GM23338 (cell line): ENCODE measurements around the gene TPR. TPM values are rescaled to one million over a fixed set of nuclear protein-coding genes. Genes with fewer than 3 reads are reported as not detected.

Experiments
- ATAC-seq: fragments of 200-7000 bp; cut with Tn5 transposase; 3 replicates; pipeline ENCODE4 v1.9.1; 2020
- DNase-seq: peaks from one replicate; pipeline ENCODE4 v3.0.0-alpha.2; 2015; ENCODE audit warnings: low spot score
- H2AFZ ChIP-seq: fragments of 200-600 bp; sonication (generic); 2 replicates; pipeline ENCODE4 v1.8.0; 2016; ENCODE audit warnings: antibody characterized with exemption, mild to moderate bottlenecking, moderate library complexity
- H3F3A ChIP-seq: fragments of 200-600 bp; sonication (generic); replicated peaks from 2 replicates; pipeline ENCODE4 v1.8.0; 2017; ENCODE audit warnings: antibody characterized with exemption, mixed run types, low read depth
- H3K27ac ChIP-seq: fragments of 200-600 bp; sonication (generic); 2 replicates; pipeline ENCODE4 v1.6.1; 2016; ENCODE audit warnings: low read depth
- H3K27me3 ChIP-seq: fragments of 200-600 bp; sonication (generic); 2 replicates; pipeline ENCODE4 v1.8.0; 2016; ENCODE audit warnings: mild to moderate bottlenecking, mixed run types, moderate library complexity; ENCODE audit not compliant: insufficient read depth
- H3K36me3 ChIP-seq: fragments of 200-600 bp; sonication (generic); 2 replicates; pipeline ENCODE4 v1.8.0; 2016; ENCODE audit warnings: mild to moderate bottlenecking; ENCODE audit not compliant: insufficient read depth
- H3K4me1 ChIP-seq: fragments of 200-600 bp; sonication (generic); 2 replicates; pipeline ENCODE4 v1.8.0; 2016; ENCODE audit warnings: mild to moderate bottlenecking, moderate library complexity; ENCODE audit not compliant: insufficient read depth
- H3K4me2 ChIP-seq: fragments of 200-600 bp; sonication (generic); 2 replicates; pipeline ENCODE4 v1.7.1; 2017; ENCODE audit warnings: mixed run types
- H3K4me3 ChIP-seq: fragments of 200-600 bp; sonication (generic); 2 replicates; pipeline ENCODE4 v1.6.1; 2016; ENCODE audit warnings: mixed run types
- H3K79me2 ChIP-seq: fragments of 200-600 bp; sonication (generic); replicated peaks from 2 replicates; pipeline ENCODE4 v1.8.0; 2017; ENCODE audit warnings: mild to moderate bottlenecking; ENCODE audit not compliant: insufficient read depth
- H3K9me2 ChIP-seq: fragments of 200-600 bp; sonication (generic); 2 replicates; pipeline ENCODE4 v1.8.0; 2017; ENCODE audit not compliant: insufficient read depth
- H4K20me1 ChIP-seq: fragments of 200-600 bp; sonication (generic); replicated peaks from 2 replicates; pipeline ENCODE4 v1.8.0; 2017; ENCODE audit warnings: mild to moderate bottlenecking; ENCODE audit not compliant: insufficient read depth
- H3K27ac Mint-ChIP-seq: 2 replicates; pipeline ENCODE4 v1.8.0; 2020; ENCODE audit warnings: inconsistent platforms, mild to moderate bottlenecking, moderate library complexity, mixed read lengths
- H3K27me3 Mint-ChIP-seq: 3 replicates; pipeline ENCODE4 v1.8.0; 2022; ENCODE audit warnings: low read depth, mild to moderate bottlenecking, moderate library complexity, mixed read lengths, inconsistent platforms; ENCODE audit not compliant: insufficient read depth, poor library complexity
- H3K36me3 Mint-ChIP-seq: 3 replicates; pipeline ENCODE4 v1.8.0; 2021; ENCODE audit warnings: low read depth, mild to moderate bottlenecking, inconsistent platforms, moderate library complexity, mixed read lengths
- H3K4me1 Mint-ChIP-seq: 3 replicates; pipeline ENCODE4 v1.8.0; 2020; ENCODE audit warnings: mild to moderate bottlenecking, inconsistent platforms, mixed read lengths
- H3K4me3 Mint-ChIP-seq: 3 replicates; pipeline ENCODE4 v1.8.0; 2021; ENCODE audit warnings: moderate library complexity, mild to moderate bottlenecking, inconsistent platforms, mixed read lengths
- H3K9me3 Mint-ChIP-seq: 3 replicates; pipeline ENCODE4 v1.8.0; 2020; ENCODE audit warnings: moderate library complexity, mild to moderate bottlenecking, inconsistent platforms, mixed read lengths
- CREB1 ChIP-seq: fragments of 250-450 bp; sonication (Bioruptor Pico); IDR thresholded peaks from 2 replicates; pipeline ENCODE4 v1.5.0; 2020; ENCODE audit warnings: low read depth, mild to moderate bottlenecking, moderate library complexity
- CTCF ChIP-seq, 2 experiments: fragments of 200-600 bp in 1 of 2; sonication (generic) in 1 of 2; conservative IDR thresholded peaks; 2 replicates each; pipeline versions ENCODE4 v1.5.1 to v1.6.1; 2016 to 2017; ENCODE audit warnings: antibody characterized with exemption in 2 of 2, low read depth in 2 of 2, mild to moderate bottlenecking in 2 of 2, moderate library complexity in 1 of 2
- EZH2 ChIP-seq: fragments of 200-600 bp; sonication (generic); IDR thresholded peaks from one replicate; pipeline ENCODE4 v1.8.0; 2017; ENCODE audit warnings: antibody characterized with exemption, mild to moderate bottlenecking, low read depth; ENCODE audit not compliant: unreplicated experiment
- EZH2phosphoT487 ChIP-seq: fragments of 200-600 bp; sonication (generic); IDR thresholded peaks from one replicate; pipeline ENCODE4 v1.8.1; 2018; ENCODE audit warnings: antibody characterized with exemption; ENCODE audit not compliant: unreplicated experiment
- NANOG ChIP-seq: IDR thresholded peaks from 2 replicates; pipeline ENCODE4 v1.6.1; 2016; ENCODE audit warnings: antibody characterized with exemption, borderline replicate concordance
- ZNF331 ChIP-seq: fragments of 250-450 bp; sonication (Bioruptor Pico); IDR thresholded peaks from 2 replicates; pipeline ENCODE4 v1.5.0; 2020; ENCODE audit warnings: low read depth, mild to moderate bottlenecking, moderate library complexity
- ZNF462 ChIP-seq: fragments of 250-450 bp; sonication (Bioruptor Pico); IDR thresholded peaks from 2 replicates; pipeline ENCODE4 v1.5.0; 2020; ENCODE audit warnings: mild to moderate bottlenecking, moderate library complexity
- polyA plus RNA-seq: library from polyadenylated mRNA; unstranded; fragments of >200 nt; fragmentation: Nextera tagmentation; extraction: Ambion mirVana; gene quantifications from 2 replicates; pipeline ENCODE4 v1.2.1, GENCODE V29; 2016
- total RNA-seq: library from RNA; depleted of rRNA; stranded (reverse); fragments of >200 nt; shearing (Covaris generic); gene quantifications from 2 replicates; pipeline ENCODE4 v1.2.3, GENCODE V29; 2014

Gene TPR
- total and polyA plus RNA-seq, 2 experiments from 2014 or later = 108 to 220 TPM

GRCh38 chr1:186418503-186418902, 43.5 kb upstream of the TPR start:
- no peaks in the 10 kb centered on the region for H4K20me1 ChIP-seq
- H3K9me2 ChIP-seq = no peaks in the 10 kb centered on the region
- H3K27ac ChIP-seq = no peak overlapping the region
- Mint-ChIP-seq H3K27ac (no peak overlapping the region), H3K36me3 (peaks cover 7% of the 10 kb centered on the region; the same call in 1 of the 3 replicates), H3K27me3 (no peaks in the 10 kb centered on the region), H3K4me3 (no peak overlapping the region), H3K9me3 (no peaks in the 10 kb centered on the region), H3K4me1 (no peaks in the 10 kb centered on the region)
- no peak for DNase-seq
- no peaks in the 10 kb centered on the region for H3K79me2 ChIP-seq
- H3K4me3 ChIP-seq = no peak overlapping the region
- TF ChIP-seq ZNF462 (CRISPR knock-in tag) (no peak), ZNF331 (CRISPR knock-in tag) (no peak), CTCF (conservative IDR thresholded peaks at IDR 0.05; ENCODE audit: low read depth in 2 of 2) (no peak), CREB1 (CRISPR knock-in tag) (no peak), EZH2phosphoT487 (no peak), NANOG (no peak), EZH2 (no peak)
- H3K4me1 ChIP-seq = no peaks in the 10 kb centered on the region
- H3K27me3 ChIP-seq = no peaks in the 10 kb centered on the region
- no peak overlapping the region for H3K4me2 ChIP-seq
- 0 out of 2 replicates have a peak, but pooled peaks cover 5% of the 10 kb centered on the region for H3K36me3 ChIP-seq
- no peak overlapping the region for H2AFZ ChIP-seq
- ATAC-seq = no peak
- H3F3A ChIP-seq = no peaks in the 10 kb centered on the region
